Trophoblast cell (in vitro differentiated cells and primary cell): ENCODE results near the gene KIFC3.
A peak's percentile ranks its signal among the peaks of the same experiment; 100 is the strongest.

Source experiments
- DNase-seq, 2 donors: peaks; one replicate each; pipeline ENCODE4 v3.0.0-alpha.2; 2016
- H2AFZ ChIP-seq: 2 replicates; pipeline ENCODE4 v1.6.1; 2013; ENCODE audit warnings: low read length, moderate library complexity, mild to moderate bottlenecking; ENCODE audit not compliant: insufficient read depth, poor library complexity
- H2AK5ac ChIP-seq: 2 replicates; pipeline ENCODE4 v1.6.1; 2013; ENCODE audit warnings: mild to moderate bottlenecking, low read length
- H2BK120ac ChIP-seq: 2 replicates; pipeline ENCODE4 v1.6.1; 2013; ENCODE audit warnings: low read length, mild to moderate bottlenecking, moderate library complexity; ENCODE audit not compliant: insufficient read depth, poor library complexity
- H2BK12ac ChIP-seq: 2 replicates; pipeline ENCODE4 v1.6.1; 2013; ENCODE audit warnings: mild to moderate bottlenecking, low read length, moderate library complexity
- H2BK5ac ChIP-seq: 2 replicates; pipeline ENCODE4 v1.6.1; 2013; ENCODE audit warnings: low read length, low read depth, moderate library complexity, mild to moderate bottlenecking; ENCODE audit not compliant: poor library complexity
- H3K14ac ChIP-seq: 2 replicates; pipeline ENCODE4 v1.6.1; 2013; ENCODE audit warnings: mild to moderate bottlenecking, low read length
- H3K18ac ChIP-seq: 2 replicates; pipeline ENCODE4 v1.6.1; 2013; ENCODE audit warnings: mild to moderate bottlenecking, low read length
- H3K23ac ChIP-seq: 2 replicates; pipeline ENCODE4 v1.6.1; 2013; ENCODE audit warnings: low read length
- H3K27ac ChIP-seq: 2 replicates; pipeline ENCODE4 v1.5.1; 2013; ENCODE audit warnings: low read depth, mild to moderate bottlenecking, inconsistent platforms, low read length, moderate library complexity
- H3K27me3 ChIP-seq: 2 replicates; pipeline ENCODE4 v1.6.1; 2013; ENCODE audit warnings: inconsistent platforms, mild to moderate bottlenecking, low read length, moderate library complexity; ENCODE audit not compliant: insufficient read depth
- H3K36me3 ChIP-seq, 2 experiments: 1 replicate in 1 of 2; 2 replicates in 1 of 2; pipeline ENCODE4 v1.6.1; 2013; ENCODE audit warnings: low read length in 2 of 2, mild to moderate bottlenecking in 2 of 2, moderate library complexity in 1 of 2; ENCODE audit not compliant: insufficient read depth in 2 of 2, control insufficient read depth in 1 of 2
- H3K4ac ChIP-seq: 2 replicates; pipeline ENCODE4 v1.6.1; 2013; ENCODE audit warnings: low read depth, mild to moderate bottlenecking, low read length, moderate library complexity
- H3K4me1 ChIP-seq, 2 experiments: 1 replicate in 1 of 2; 2 replicates in 1 of 2; pipeline ENCODE4 v1.6.1; 2013; ENCODE audit warnings: low read length in 2 of 2, mild to moderate bottlenecking in 2 of 2, moderate library complexity in 1 of 2; ENCODE audit not compliant: insufficient read depth in 2 of 2, control insufficient read depth in 1 of 2
- H3K4me2 ChIP-seq: 2 replicates; pipeline ENCODE4 v1.6.1; 2013; ENCODE audit warnings: inconsistent platforms, mild to moderate bottlenecking, low read length, moderate library complexity
- H3K4me3 ChIP-seq: 2 replicates; pipeline ENCODE4 v1.5.1; 2013; ENCODE audit warnings: mild to moderate bottlenecking, low read depth, low read length, inconsistent platforms
- H3K79me1 ChIP-seq: one replicate; pipeline ENCODE4 v1.6.1; 2013; ENCODE audit warnings: low read length
- H3K79me2 ChIP-seq: 2 replicates; pipeline ENCODE4 v1.6.1; 2013; ENCODE audit warnings: low read length, mild to moderate bottlenecking; ENCODE audit not compliant: control insufficient read depth, insufficient read depth, poor library complexity
- H3K9ac ChIP-seq: 2 replicates; pipeline ENCODE4 v1.6.1; 2013; ENCODE audit warnings: mild to moderate bottlenecking, low read length
- H3K9me3 ChIP-seq: 2 replicates; pipeline ENCODE4 v1.6.1; 2013; ENCODE audit warnings: low read depth, mild to moderate bottlenecking, control low read depth, inconsistent platforms, low read length; ENCODE audit not compliant: insufficient read depth
- H4K12ac ChIP-seq: 2 replicates; pipeline ENCODE4 v1.6.1; 2013; ENCODE audit warnings: low read depth, mild to moderate bottlenecking, low read length, moderate library complexity
- H4K8ac ChIP-seq: 2 replicates; pipeline ENCODE4 v1.6.1; 2013; ENCODE audit warnings: low read depth, mild to moderate bottlenecking, low read length, moderate library complexity
- H4K91ac ChIP-seq: one replicate; pipeline ENCODE4 v1.6.1; 2013; ENCODE audit warnings: low read depth, mild to moderate bottlenecking, low read length, moderate library complexity
- WGBS: extraction: QIAGEN DNeasy Blood & Tissue Kit; methylation state at CpG from one replicate; pipeline ENCODE4 v1.1.7; 2013; ENCODE audit warnings: missing lambda C conversion rate; ENCODE audit not compliant: insufficient read length, insufficient coverage; ENCODE audit errors: extremely low coverage; 5-methylcytosine and 5-hydroxymethylcytosine counted together

The KIFC3 gene

GRCh38 chr16:57826706-57827625, 24.7 kb upstream of the KIFC3 start:
- no peak overlapping the region for H4K12ac ChIP-seq
- H2AFZ ChIP-seq: no peak overlapping the region
- H4K91ac ChIP-seq: peak overlapping the region; percentile 12
- no peak overlapping the region for H3K23ac ChIP-seq
- H3K4ac ChIP-seq: no peak overlapping the region
- no CpG with 5 or more reads among the region's 22 CpGs for WGBS
- H3K9ac ChIP-seq: no peak overlapping the region
- no peaks in the 10 kb centered on the region for H3K9me3 ChIP-seq
- H3K79me1 ChIP-seq: no peaks in the 10 kb centered on the region
- H3K27me3 ChIP-seq: no peaks in the 10 kb centered on the region
- H2BK5ac ChIP-seq: no peak overlapping the region
- peak overlapping the region; percentile 37 for H3K14ac ChIP-seq
- H3K4me1 ChIP-seq: peaks cover 12 to 21% of the 10 kb centered on the region in 2 experiments
- H3K18ac ChIP-seq: no peak overlapping the region
- no peaks in the 10 kb centered on the region for H3K79me2 ChIP-seq
- H2BK12ac ChIP-seq: no peak overlapping the region
- H2AK5ac ChIP-seq: no peak overlapping the region
- H3K36me3 ChIP-seq: no peaks in the 10 kb centered on the region
- no peak overlapping the region for H3K4me2 ChIP-seq
- H3K4me3 ChIP-seq: no peak overlapping the region
- H3K27ac ChIP-seq: no peak overlapping the region
- no peak overlapping the region for H2BK120ac ChIP-seq
- no peak overlapping the region for H4K8ac ChIP-seq
- no peak for DNase-seq

- no peak overlapping the region for H2AFZ ChIP-seq
- no peak overlapping the region for H4K8ac ChIP-seq
- DNase-seq: no peak
- H3K27ac ChIP-seq: no peak overlapping the region
- H3K9me3 ChIP-seq: no peaks in the 10 kb centered on the region
- H3K79me2 ChIP-seq: no peaks in the 10 kb centered on the region
- H3K27me3 ChIP-seq: no peaks in the 10 kb centered on the region
- no peak overlapping the region for H2BK12ac ChIP-seq
- peaks cover 15 to 22% of the 10 kb centered on the region in 2 experiments for H3K4me1 ChIP-seq
- no peak overlapping the region for H3K4me3 ChIP-seq
- no peak overlapping the region for H3K18ac ChIP-seq
- H3K4me2 ChIP-seq: no peak overlapping the region
- H4K12ac ChIP-seq: no peak overlapping the region
- H2AK5ac ChIP-seq: no peak overlapping the region
- no peak overlapping the region for H3K9ac ChIP-seq
- H3K79me1 ChIP-seq: no peaks in the 10 kb centered on the region
- no CpG with 5 or more reads among the region's 4 CpGs for WGBS
- no peaks in the 10 kb centered on the region for H3K36me3 ChIP-seq
- H2BK5ac ChIP-seq: no peak overlapping the region
- no peak overlapping the region for H2BK120ac ChIP-seq
- H4K91ac ChIP-seq: no peak overlapping the region
- H3K4ac ChIP-seq: no peak overlapping the region
- no peak overlapping the region for H3K23ac ChIP-seq
- H3K14ac ChIP-seq: no peak overlapping the region
Measured at GRCh38 chr16:57826052-57826451, 23.8 kb upstream of the KIFC3 start.

- no peak overlapping the region for H4K12ac ChIP-seq
- WGBS: no CpG with 5 or more reads among the region's 6 CpGs
- DNase-seq: no peak
- H2BK120ac ChIP-seq: no peak overlapping the region
- no peak overlapping the region for H3K9ac ChIP-seq
- H3K36me3 ChIP-seq: no peaks in the 10 kb centered on the region
- no peak overlapping the region for H3K4me3 ChIP-seq
- peaks cover 12 to 20% of the 10 kb centered on the region in 2 experiments for H3K4me1 ChIP-seq
- no peak overlapping the region for H3K23ac ChIP-seq
- no peak overlapping the region for H3K4me2 ChIP-seq
- no peak overlapping the region for H2BK12ac ChIP-seq
- no peak overlapping the region for H3K4ac ChIP-seq
- no peaks in the 10 kb centered on the region for H3K27me3 ChIP-seq
- H3K18ac ChIP-seq: no peak overlapping the region
- no peaks in the 10 kb centered on the region for H3K79me2 ChIP-seq
- no peaks in the 10 kb centered on the region for H3K9me3 ChIP-seq
- no peak overlapping the region for H4K91ac ChIP-seq
- H3K14ac ChIP-seq: no peak overlapping the region
- H3K27ac ChIP-seq: no peak overlapping the region
- no peak overlapping the region for H2AFZ ChIP-seq
- H2BK5ac ChIP-seq: no peak overlapping the region
- H3K79me1 ChIP-seq: no peaks in the 10 kb centered on the region
- no peak overlapping the region for H4K8ac ChIP-seq
- no peak overlapping the region for H2AK5ac ChIP-seq
Measured at GRCh38 chr16:57825298-57826044, 23.2 kb upstream of the KIFC3 start.

- H3K27me3 ChIP-seq: no peaks in the 10 kb centered on the region
- no peak overlapping the region for H2AK5ac ChIP-seq
- no peak overlapping the region for H3K4me2 ChIP-seq
- WGBS: no CpG with 5 or more reads among the region's 2 CpGs
- H3K36me3 ChIP-seq: no peaks in the 10 kb centered on the region
- H2BK12ac ChIP-seq: no peak overlapping the region
- H3K79me1 ChIP-seq: no peaks in the 10 kb centered on the region
- no peaks in the 10 kb centered on the region for H3K79me2 ChIP-seq
- H2BK120ac ChIP-seq: no peak overlapping the region
- no peak overlapping the region for H3K14ac ChIP-seq
- no peak overlapping the region for H3K27ac ChIP-seq
- no peak overlapping the region for H4K91ac ChIP-seq
- no peak overlapping the region for H4K8ac ChIP-seq
- H3K18ac ChIP-seq: no peak overlapping the region
- H3K23ac ChIP-seq: no peak overlapping the region
- H3K4me1 ChIP-seq: peaks cover 12 to 19% of the 10 kb centered on the region in 2 experiments
- no peak overlapping the region for H2AFZ ChIP-seq
- no peak overlapping the region for H3K4ac ChIP-seq
- no peaks in the 10 kb centered on the region for H3K9me3 ChIP-seq
- no peak overlapping the region for H2BK5ac ChIP-seq
- H4K12ac ChIP-seq: no peak overlapping the region
- peak; percentile 70 to 80 for DNase-seq
- H3K9ac ChIP-seq: no peak overlapping the region
- H3K4me3 ChIP-seq: peak overlapping the region; percentile 0
Measured at GRCh38 chr16:57824888-57825287, 22.6 kb upstream of the KIFC3 start.
